Stimulated activated CD4-positive, alpha-beta T cell treated with anti-CD3 and anti-CD28 coated beads, Interleukin-2, amount 100 ng/mL, for 4 hours (primary cell): ENCODE measurements around the gene PTPA.
A peak's percentile ranks its signal among the peaks of the same experiment; 100 is the strongest.
"Not testable (repeated sequence)": the region's sequence is repeated elsewhere in the genome, so short reads cannot be mapped to it uniquely, and the experiment has no call there.

Experiments
- DNase-seq: peaks from one replicate; pipeline ENCODE4 v3.0.0-alpha.2; 2020; ENCODE audit warnings: low read depth

The PTPA gene

DNA sequence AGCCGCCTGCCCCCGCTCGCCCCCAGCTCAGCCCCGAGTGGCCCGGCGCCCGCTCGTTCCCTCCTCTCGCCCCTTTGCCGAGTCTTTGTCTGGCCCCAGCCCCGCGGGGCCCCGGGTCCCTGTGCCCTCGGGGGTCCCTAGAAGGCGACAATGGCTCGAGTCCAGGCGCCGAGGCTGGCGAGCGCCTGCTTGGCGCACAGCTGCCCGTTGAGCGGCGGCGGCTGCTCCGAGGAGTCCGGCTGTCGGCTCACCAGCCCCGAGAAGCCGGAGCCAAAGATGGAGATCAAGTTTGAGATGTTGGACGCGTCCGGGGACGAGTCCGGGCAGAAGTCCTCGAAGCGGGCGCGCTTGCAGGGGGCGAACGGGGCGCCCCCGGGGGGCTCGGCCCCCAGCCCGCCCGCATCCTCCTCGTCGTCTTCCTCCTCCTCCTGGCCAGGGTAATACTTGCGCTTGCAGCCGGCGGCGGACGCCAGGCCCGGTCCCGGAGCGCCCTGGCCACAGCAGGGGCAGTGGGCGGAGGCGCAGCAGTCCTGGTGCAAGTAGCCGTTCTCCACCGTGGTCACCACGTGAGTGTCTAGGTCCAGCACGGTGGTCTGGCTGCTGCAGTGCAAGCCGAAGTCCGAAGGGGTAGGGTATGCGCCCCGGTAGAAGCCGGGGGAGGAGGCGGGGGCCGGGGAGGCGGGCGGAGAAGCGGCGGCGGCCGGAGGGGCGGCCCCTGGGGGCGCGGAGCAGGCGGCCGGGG is 65.7 kb downstream of the PTPA start:
- no peak for DNase-seq

DNA sequence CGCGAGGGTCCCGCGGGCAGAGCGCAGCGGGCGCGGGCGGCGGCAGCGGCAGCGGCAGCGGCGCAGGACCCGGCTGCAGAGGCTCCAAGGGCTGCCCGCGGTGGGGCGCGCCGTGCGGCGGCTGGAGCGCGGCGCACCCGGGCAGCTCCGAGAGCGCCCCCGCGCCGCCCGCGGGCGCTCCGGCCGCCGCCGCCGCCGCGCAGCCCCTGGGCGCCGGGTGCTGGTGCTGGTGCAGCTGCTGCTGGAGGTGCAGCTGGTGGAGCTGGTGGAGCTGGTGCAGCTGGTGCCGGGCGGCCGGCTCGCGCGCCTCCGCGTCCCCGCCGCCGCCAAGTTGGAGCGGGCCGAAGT is 66.2 kb downstream of the PTPA start:
- no peak for DNase-seq

DNA sequence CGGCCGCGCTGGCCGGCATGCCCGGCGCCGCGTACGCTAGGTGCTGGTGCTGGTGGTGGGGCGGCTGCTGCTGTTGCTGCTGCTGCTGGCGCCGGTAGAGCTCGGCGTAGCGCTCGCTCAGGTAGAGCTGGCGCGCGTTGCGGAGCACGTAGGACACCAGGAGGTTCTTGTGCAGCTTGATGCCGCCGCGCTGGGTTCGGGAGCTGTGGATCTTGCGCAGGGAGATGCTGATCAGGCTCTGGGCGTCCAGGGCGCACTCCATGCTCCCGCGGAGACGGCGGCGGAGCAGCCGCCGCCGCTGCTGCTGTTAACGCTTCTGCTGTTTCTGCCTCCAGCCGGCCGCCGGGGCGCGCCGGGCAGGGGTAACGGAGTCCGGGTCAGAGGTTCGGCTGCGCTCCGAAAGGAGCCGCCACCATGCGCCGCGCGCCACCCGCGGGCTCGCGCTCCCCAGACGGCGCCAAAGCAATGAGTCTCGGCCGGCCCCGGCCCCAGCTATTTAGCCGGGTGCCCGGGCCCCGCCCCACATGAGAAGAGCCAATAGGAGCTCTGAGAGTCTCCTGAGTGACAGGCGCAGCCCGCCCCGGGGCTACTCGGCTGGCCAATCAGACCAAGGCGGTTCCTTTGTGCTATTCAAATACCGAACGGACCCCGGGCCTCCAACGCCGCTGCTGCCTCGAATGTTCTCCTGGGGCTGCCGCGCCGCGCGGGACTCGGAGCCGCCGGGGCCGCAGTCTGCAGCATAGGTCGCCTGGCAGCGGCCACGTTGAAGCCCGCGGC is 66.8 kb downstream of the PTPA start, which contains the start of gene IER5L:
Gene IER5L, minus strand, starts transcription at position 471 of the 777 bp plus-strand sequence. Its CDS starts 209 bp downstream, at position 262.
- peak; percentile 92 for DNase-seq

DNA sequence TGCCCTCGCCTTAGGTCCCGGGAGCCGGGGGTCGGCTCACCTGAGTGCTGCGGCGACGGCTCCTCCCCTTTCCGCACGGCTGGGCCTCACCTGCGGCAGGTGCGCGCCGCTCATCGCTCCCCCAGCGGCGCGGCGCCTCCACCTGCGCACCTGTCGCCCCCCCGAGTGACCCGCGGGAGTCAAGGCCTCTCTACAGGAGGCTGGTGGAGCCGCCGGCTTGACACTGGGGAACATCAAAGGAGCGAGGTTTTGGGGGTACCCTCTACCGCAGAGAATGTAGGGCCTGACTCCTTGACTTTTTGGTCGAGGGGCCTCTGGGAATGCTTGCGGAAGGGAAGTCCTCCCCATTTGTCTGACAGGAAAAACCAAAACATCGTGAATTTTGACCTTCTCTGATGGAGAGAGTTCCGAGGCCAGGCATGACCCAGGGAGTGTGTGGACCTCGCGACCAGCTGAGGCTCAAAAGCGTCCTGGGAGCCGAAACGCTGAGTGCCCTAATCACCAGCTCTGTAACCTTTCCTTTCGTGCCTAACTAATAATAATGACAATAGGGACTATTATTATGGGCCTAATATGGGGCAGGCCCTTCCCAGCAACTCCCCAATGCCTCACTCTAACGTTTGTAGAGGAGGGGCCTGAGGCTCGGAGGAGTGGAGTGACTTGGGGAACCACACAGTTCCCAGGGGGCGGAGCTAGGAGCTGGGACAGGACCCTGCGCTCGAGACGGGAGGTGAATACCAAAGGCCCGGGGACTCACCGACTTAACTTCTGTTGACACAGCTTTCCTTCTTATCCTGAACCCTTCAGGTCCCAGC is 67.6 kb downstream of the PTPA start:
- DNase-seq: no peak

DNA sequence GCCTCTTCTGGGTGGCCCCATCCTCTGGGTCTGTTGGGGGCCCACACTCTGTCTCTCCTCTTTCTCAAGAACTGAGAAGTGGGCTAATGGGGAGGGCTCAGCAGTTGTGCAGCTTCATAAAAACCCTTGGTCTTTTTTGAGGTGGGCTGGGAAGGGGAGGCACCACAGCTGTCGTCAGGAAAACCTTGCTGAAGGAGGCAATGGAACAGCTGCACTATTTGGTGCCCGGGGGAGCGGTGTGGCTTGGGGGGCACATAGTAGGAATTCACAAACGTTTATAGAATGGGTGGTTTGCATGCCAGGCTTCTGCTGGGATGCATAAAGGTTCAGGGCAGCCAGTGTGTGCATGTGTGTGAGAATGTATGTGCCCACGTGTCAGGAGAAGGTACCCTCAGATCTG is 70.0 kb downstream of the PTPA start:
- no peak for DNase-seq

DNA sequence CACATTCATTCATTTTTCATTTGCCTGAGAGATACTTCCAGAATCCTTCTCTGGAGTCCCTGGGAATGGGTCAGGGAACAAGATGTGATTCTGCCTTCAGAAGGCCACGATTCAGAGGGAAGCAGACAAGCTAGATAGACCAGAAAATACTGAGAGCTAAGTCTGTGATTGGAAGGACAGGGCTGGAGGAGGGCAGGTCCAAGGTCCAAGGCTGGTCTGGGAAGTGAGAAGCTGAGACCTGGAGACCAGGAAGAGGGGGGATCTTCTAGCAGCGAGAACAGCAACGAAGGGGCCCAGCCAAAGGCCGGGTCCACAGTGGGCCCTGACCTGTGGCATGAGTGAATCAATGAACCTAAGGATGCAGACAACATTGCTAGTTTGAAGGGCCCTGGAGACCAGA is 70.9 kb downstream of the PTPA start:
- no peak for DNase-seq

DNA sequence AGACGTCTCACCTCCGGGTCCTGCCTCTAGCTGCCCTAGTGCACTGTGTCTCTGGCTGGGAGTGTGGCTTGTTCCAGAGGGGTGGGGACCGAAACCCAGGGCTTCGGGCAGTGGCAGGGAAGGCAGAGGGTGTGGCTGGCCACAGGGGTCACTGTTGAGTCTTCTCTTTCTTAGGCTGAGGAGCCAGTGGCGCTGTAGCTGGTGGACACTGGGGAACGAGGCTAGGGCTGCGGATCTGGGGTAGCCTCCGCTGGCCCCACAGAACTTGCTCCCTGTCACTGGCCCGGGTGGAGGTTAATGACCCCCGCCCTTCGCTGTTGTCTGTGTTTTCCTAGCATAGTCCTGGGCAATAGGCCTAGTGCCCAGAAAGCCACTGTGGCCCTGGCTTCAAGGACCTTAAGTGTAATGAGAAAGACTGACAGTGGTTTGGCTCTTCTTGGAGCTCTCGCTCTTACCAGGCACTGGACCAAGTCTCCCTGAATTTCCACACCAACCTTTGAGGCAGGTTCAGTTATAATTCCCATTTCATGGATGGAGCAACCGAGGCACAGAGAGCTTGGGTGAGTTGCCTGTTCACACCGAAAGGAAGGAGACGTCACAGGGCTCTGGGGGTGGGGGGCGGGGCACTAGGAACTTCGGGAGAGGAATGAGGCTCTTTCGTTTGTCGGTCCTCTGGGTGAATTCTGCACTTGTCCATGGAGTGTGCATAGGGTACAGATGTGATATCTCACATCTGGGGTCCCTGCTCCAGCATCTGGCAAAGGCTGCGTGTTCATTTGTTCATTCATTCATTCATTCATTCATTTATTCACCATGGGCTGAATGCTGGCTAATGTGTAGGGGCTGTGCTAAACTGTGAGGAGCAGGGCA is 71.6 kb downstream of the PTPA start:
- no peak for DNase-seq

DNA sequence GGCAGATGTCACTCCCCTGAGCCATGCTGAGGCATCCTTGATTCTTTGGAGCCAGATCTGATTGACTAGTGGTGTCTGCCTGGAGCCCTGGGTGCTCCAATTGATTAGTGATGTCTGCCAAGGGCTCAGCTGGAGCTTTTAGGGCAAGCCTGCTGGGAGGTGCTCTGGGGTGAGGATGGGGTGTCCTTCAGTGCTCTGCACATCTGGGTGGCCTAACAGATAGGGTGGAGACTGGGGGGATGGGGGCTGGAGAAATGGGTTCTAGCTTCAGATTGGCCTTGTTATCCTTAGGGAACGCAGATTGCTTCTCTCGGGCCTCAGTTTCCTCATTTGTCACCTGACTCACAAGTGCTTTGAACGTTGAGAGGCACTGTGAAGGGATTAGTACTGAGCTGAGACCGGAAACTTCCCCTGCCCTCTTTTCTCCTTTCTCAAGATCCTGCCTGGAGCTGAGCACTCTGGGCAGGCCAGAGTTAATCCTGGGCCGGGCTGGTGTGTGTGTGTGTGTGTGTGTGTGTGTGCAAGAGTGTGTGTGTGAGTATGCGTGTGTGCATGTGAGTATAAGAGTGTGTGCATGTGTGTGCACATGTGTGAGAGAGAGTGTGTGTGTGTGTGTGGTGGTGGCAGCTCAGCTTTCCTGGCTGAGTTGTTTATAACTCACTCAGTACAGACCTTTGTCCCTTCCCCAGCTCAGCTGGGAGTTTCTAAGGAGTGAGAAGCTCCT is 72.4 kb downstream of the PTPA start:
- DNase-seq: no peak

DNA sequence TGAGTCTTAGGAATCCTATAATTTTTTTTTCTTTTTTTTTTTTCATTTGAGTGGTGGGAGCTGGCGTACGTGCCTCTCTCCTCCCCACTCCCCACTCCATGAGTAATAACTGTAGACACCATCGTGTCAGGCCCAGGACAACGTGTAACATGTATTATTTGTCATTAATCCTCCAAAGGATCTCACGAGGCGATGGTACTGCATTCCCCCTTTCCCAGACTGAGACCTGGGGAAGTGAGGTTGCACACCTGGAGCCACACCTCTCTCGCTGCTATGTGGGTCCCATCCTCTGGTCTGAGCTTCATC is 73.0 kb downstream of the PTPA start:
- no peak for DNase-seq

DNA sequence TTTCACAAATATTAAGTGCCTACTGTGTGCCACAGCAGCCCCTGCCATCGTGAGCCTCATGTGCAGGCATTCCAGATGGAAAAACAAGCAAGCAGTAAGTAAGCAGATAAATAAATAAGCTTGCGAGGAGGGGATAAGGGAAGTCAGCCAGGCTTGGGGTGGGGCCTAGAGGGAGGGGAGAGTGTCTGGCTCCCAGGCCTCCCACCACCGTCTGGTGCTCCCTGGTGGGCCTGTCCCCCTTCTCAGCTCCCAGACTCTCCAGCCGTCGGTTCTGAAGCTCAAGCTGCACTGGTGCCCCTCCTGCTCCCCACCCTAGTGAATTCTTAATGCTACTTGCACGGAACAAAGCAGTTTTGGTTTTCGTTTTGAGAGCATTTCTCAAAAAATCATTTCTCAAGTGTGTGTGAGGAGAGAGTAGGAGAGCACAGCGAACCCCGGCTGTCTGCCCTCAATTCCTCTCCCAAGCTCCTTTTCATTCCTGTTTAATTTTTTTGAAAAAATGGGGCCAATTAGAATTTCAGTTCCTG is 73.4 kb downstream of the PTPA start:
- no peak for DNase-seq

DNA sequence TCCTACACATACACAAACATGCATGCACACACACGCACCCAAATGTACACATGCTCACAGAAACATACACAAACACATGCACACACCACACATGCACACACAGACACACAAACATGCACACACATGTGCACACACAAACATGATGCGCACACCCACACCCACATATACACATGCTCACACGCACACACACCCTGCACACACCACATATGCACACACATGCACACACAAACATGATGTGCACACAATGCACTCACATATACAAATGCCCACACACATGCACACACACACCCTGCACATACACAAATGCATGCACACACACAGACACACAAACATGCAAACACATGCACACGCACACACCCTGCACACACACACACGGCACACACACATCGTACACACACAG is 74.2 kb downstream of the PTPA start:
- no peak for DNase-seq

DNA sequence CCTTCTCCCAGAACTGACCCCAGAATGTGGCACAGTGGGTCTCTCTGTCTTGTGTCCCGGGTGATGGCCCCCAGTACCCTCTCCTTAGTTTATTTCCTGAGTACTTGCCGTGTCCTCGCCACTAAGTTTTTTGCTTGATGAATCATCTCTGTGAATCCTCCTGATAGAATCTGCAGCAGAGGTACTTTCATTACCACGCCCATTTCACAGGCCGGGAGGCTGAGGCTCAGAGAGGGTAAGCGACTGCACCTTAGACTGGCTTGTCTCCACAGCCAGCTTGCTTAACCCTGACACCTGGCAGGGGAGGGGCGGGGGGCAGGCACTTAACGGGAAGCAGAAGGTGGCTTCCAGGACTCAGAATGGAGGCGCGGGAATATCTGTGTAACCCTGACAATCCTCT is 74.8 kb downstream of the PTPA start:
- no peak for DNase-seq

DNA sequence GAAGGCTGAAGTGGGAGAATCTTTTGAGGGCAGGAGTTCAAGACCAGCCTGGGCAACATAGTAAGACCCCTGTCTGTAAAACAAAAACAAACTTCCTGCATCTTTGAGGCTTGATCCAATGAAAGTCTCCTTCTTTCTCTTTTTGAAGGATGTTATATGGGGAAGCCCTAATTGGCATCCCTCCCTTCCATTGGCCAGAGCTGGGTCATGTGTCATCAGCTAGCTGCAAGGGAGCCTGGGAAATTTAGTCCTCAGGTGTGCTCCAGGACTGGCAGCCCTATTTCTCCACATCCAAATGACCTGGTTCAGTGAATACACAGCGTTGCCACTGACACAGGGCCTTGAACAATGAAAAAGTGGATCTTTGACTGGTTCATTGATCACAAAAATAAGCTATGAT is 75.8 kb downstream of the PTPA start:
- no peak for DNase-seq

DNA sequence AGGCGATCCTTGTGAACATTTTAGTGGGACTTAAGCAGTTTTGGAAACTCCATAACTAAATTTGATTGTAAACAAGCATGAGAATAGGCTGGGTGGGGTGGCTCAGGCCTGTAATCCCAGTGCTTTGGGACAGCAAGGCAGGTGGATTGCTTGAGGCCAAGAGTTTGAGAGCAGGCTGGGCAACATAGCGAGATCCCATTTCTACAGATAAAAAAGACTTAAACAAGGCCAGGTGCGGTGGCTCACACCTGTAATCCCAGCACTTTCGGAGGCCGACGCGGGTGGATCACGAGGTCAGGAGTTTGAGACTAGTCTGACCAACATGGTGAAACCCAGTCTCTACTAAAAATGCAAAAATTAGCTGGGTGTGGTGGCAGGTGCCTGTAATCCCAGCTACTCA is 78.8 kb downstream of the PTPA start:
- DNase-seq: not testable (repeated sequence)

DNA sequence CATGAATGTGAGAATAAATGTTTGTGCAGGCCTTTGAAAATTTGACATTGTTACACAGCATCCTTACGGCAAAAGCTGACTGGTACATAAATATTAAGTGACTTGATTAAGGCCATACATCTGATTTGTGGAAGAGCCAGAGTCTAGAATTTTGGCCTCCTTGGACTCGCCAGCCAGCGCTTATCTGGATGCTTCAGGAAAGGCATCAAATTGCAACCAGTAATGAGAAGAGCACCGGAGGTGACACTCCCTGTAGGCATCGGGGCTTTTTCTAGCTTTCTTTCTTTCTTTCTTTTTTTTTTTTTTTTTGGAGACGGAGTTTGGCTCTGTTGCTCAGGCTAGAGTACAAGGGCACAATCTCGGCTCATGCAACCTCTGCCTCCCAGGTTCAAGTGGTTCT is 80.0 kb downstream of the PTPA start:
- no peak for DNase-seq

DNA sequence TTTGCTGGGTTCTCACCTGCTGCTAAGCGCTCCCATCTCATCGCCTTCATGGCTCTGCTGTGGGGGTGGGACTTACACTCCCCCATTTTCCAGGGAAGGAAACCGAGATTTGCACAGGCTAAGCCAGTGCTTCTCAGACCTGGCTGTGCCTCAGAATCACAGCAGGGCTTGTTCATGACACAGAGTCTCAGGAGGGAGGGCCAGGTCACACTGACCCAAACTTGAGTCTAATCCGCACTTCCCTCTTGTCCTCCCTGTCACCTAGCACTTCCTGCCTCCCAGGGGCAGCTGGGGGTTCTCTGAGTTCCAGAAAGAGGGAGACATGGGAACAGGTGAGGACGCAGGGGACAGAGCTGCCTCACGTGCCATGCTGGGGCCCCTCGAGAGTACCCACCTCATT is 82.4 kb downstream of the PTPA start:
- no peak for DNase-seq

DNA sequence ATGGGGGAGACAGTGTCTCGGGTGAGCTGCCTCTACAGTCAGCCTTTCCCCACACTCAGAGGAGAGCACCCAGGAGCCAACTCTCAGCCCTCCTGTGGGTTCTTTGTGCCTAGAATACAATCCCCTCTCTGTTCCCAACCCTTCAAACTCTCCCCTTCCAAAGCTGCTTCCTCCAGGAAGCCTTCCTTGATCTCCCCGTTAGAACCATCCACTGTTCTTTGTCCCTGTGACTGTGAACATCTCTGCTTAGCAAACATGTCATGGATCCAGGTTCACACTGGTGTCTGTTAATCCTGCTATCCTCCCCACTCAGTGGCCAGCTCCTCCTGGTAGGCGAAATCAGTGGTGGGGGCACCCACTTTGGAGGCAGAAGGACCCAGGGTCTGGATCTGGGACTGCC is 83.0 kb downstream of the PTPA start:
- no peak for DNase-seq

DNA sequence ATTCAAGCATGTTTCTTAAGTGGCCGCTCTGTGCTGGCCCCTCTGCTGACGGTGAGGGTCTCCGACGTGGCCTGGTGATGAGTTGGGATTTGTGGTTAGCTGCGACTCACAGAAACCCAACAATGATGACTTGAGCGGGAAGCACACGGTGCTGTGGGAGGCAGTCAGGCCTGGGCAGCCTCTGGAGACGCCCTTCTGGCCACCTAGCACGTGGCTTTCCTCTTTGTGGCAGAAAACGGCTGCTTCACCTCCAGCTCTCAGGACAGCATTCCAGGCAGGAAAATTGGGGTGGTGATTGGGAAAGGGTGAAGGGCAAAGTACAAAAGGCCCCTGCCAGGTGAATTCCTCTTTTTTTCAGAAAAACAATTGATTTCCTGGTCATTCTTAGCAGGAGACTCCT is 84.4 kb downstream of the PTPA start:
- no peak for DNase-seq

DNA sequence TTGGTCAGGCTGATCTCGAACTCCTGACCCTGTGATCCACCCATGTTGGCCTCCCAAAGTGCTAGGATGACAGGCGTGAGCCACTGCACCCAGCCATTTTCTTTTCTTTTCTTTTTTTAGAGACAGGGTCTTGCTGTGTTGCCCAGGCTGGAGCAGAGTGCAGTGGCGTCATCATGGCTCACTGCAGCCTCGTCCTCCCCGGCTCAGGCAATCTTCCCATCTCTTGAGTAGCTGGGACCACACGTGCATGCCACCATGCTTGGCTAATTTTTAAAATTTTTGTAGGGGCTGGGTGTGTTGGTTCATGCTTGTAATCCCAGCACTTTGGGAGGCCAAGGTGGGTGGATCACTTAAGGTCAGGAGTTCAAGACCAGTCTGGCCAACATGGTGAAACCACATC is 85.8 kb downstream of the PTPA start:
- DNase-seq: not testable (repeated sequence)

DNA sequence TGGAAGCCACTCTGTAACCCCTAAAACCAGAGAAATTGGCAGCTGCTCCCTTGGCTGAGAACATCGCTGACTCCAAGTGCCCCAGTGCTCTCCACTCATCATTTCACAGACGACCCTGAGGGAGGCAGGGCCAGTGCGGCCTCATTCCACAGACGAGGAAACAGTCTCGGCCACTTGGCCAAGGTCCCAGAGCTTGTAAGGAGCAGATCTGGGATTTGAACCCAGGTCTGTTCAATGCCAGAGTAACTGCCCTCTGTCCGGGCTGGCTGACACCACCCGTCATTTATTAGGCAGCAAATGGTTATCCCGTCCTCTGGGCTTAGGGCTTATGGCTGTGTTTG is 86.7 kb downstream of the PTPA start:
- no peak for DNase-seq
